ENCODE measurements around the gene ACADVL. TPM values are rescaled to one million over a fixed set of nuclear protein-coding genes. Genes with fewer than 3 reads are reported as not detected.

ACADVL gene
- polyA plus RNA-seq, 3 donors: 438 to 579 (median 497) TPM

- peak; percentile 88 to 100 (median 92) for DNase-seq (ENCODE audit: extremely low read depth in 1 of 11, low read depth in 9 of 11, low spot score in 4 of 11)
Observed at GRCh38 chr17:7252176-7253043, 32.7 kb downstream of the ACADVL start, which contains the start of gene ELP5. Gene ELP5 (plus strand): TSS chr17:7252215. CDS start chr17:7252551, 336 bp downstream.

- no peak for DNase-seq (ENCODE audit: extremely low read depth in 1 of 11, low read depth in 9 of 11, low spot score in 4 of 11)
Observed at GRCh38 chr17:7253082-7253481, 33.3 kb downstream of the ACADVL start.

GRCh38 chr17:7254511-7254910, 34.8 kb downstream of the ACADVL start:
- no peak for DNase-seq (ENCODE audit: extremely low read depth in 1 of 11, low read depth in 9 of 11, low spot score in 4 of 11)

GRCh38 chr17:7256766-7257456, 37.2 kb downstream of the ACADVL start:
- no peak for DNase-seq (ENCODE audit: extremely low read depth in 1 of 11, low read depth in 9 of 11, low spot score in 4 of 11)

- DNase-seq (ENCODE audit: extremely low read depth in 1 of 11, low read depth in 9 of 11, low spot score in 4 of 11): no peak
Observed at GRCh38 chr17:7258731-7259554, 39.2 kb downstream of the ACADVL start.

- no peak for DNase-seq (ENCODE audit: extremely low read depth in 1 of 11, low read depth in 9 of 11, low spot score in 4 of 11)
Observed at GRCh38 chr17:7259555-7259889, 39.8 kb downstream of the ACADVL start.

GRCh38 chr17:7260151-7260550, 40.4 kb downstream of the ACADVL start:
- DNase-seq (ENCODE audit: extremely low read depth in 1 of 11, low read depth in 9 of 11, low spot score in 4 of 11): no peak

GRCh38 chr17:7260651-7261378, 41.1 kb downstream of the ACADVL start:
- DNase-seq (ENCODE audit: extremely low read depth in 1 of 11, low read depth in 9 of 11, low spot score in 4 of 11): no peak

- no peak for DNase-seq (ENCODE audit: extremely low read depth in 1 of 11, low read depth in 9 of 11, low spot score in 4 of 11)
Observed at GRCh38 chr17:7261379-7262191, 41.8 kb downstream of the ACADVL start.

GRCh38 chr17:7262192-7262934, 42.6 kb downstream of the ACADVL start, which contains the start of gene CLDN7:
Gene CLDN7 (minus strand): TSS chr17:7262478. CDS start chr17:7262043, 435 bp downstream.
- peak in 3 of 11 donors; percentile 61 to 74 (median 66) for DNase-seq (ENCODE audit: extremely low read depth in 1 of 11, low read depth in 9 of 11, low spot score in 4 of 11)

- DNase-seq (ENCODE audit: extremely low read depth in 1 of 11, low read depth in 9 of 11, low spot score in 4 of 11): peak in 1 of 11 donors; percentile 62
Observed at GRCh38 chr17:7262935-7263800, 43.4 kb downstream of the ACADVL start.

GRCh38 chr17:7263801-7264078, 44.0 kb downstream of the ACADVL start:
- no peak for DNase-seq (ENCODE audit: extremely low read depth in 1 of 11, low read depth in 9 of 11, low spot score in 4 of 11)

- no peak for DNase-seq (ENCODE audit: extremely low read depth in 1 of 11, low read depth in 9 of 11, low spot score in 4 of 11)
Observed at GRCh38 chr17:7266784-7267183, 47.0 kb downstream of the ACADVL start.

All from renal cortex interstitium (tissue), 11 donors.